GM10248 (cell line): ENCODE data around the gene SNTB2.

ENCODE experiments used
- CTCF ChIA-PET: fragments of 300-600 bp; sonication (Branson Sonifier 250); formaldehyde crosslinking; extraction: SDS; loops from one replicate; lab custom pipeline; 2021; ENCODE audit warnings: antibody characterized with exemption; lab: Yijun Ruan, JAX
- POLR2A ChIA-PET: fragments of 350-650 bp; sonication (Branson Sonifier 250); formaldehyde crosslinking; extraction: SDS; loops from one replicate; lab custom pipeline; 2020; ENCODE audit warnings: antibody characterized with exemption; lab: Yijun Ruan, JAX
- DNase-seq: peaks from one replicate; pipeline ENCODE4 v3.0.0; 2012; ENCODE audit errors: extremely low spot score
- TF ChIP-seq, protein P1 (sequence below): IDR thresholded peaks from 2 replicates; pipeline ENCODE4 v1.5.1; 2012; ENCODE audit warnings: mild to moderate bottlenecking, low read depth; ENCODE audit errors: extremely low read depth, missing control alignments, control extremely low read depth

Gene SNTB2

GRCh38 chr16:69348222-69348621 lies 161.3 kb downstream of the SNTB2 start:
- TF ChIP-seq, protein P1, sequence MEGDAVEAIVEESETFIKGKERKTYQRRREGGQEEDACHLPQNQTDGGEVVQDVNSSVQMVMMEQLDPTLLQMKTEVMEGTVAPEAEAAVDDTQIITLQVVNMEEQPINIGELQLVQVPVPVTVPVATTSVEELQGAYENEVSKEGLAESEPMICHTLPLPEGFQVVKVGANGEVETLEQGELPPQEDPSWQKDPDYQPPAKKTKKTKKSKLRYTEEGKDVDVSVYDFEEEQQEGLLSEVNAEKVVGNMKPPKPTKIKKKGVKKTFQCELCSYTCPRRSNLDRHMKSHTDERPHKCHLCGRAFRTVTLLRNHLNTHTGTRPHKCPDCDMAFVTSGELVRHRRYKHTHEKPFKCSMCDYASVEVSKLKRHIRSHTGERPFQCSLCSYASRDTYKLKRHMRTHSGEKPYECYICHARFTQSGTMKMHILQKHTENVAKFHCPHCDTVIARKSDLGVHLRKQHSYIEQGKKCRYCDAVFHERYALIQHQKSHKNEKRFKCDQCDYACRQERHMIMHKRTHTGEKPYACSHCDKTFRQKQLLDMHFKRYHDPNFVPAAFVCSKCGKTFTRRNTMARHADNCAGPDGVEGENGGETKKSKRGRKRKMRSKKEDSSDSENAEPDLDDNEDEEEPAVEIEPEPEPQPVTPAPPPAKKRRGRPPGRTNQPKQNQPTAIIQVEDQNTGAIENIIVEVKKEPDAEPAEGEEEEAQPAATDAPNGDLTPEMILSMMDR = no peak
- ChIA-PET CTCF (no interaction called here), POLR2A (no interaction called here)
- DNase-seq = no peak

DNA sequence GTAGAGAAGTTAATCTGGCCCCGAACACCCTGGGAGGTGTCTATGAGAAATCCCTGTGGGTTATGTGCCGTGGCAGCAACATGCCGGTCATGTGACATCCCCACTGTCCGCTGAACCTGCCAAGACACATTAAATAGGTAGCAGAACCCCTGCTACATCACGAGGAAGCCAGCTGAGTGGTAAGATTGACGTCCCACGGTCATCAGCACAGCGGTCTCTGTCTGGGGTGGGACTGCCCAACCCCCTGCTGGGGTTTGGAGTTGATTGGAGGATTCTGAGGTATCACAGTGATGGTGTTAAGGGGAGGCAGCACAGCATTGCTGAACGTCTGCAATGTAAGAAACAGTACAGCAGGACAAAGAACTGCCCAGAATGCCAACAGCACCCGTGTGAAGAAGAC lies 162.6 kb downstream of the SNTB2 start:
- TF ChIP-seq, protein P1 = no peak
- ChIA-PET POLR2A (no interaction called here), CTCF (interaction anchor here (1.2 kb wide), 1 partner anchor 11 kb away, joined by 4 read pairs; no protein-coding TSS in a partner anchor)
- no peak for DNase-seq

DNA sequence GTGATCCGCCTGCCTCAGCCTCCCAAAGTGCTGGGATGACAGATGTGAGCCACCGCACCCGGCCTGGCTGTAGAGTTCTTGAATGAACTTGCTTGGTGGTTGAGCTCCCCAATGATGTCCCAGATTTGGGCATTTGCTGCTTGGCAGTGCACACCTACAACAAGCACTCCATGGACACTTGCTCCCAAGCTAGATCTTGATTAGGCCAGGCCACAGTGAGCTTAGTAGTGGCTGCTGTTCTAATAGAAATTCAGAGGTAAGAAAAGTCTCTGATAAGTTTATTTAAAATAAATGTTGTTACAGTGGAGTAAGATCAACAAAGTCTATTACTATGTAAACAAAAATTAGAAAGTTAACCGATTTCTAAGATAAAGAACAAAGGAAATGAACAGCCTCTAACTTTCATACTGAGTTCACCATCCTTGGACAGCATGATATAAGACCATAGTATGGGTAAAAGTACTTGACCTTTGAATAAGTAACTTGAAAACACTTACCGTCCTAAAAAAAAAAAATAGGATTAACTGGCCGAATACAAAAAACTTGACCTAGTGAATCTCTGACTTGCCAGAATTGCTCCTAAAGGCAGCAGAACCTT lies 163.7 kb downstream of the SNTB2 start:
- ChIA-PET POLR2A (no interaction called here), CTCF (interaction anchor here (1.2 to 1.3 kb wide), 4 partner anchors 9 to 28 kb away, joined by 3 to 5 read pairs (median 4); no protein-coding TSS in a partner anchor)
- DNase-seq = no peak
- TF ChIP-seq, protein P1 = no peak

- TF ChIP-seq, protein P1 = no peak
- CTCF ChIA-PET = interaction anchor here (1.2 to 1.4 kb wide), 4 partner anchors 10 to 202 kb away, joined by 3 to 5 read pairs (median 3); no protein-coding TSS in a partner anchor
- POLR2A ChIA-PET = interaction anchor here (0.7 kb wide), 1 partner anchor 313 kb away, joined by 7 read pairs; no protein-coding TSS in a partner anchor
Observed at GRCh38 chr16:69351309-69352027, 164.5 kb downstream of the SNTB2 start, which contains the start of gene TMED6. TSS of gene TMED6 (minus strand) at chr16:69351786. CDS start at chr16:69351753, 33 bp downstream.

More at GRCh38 chr16:69351309-69352027, 164.5 kb downstream of the SNTB2 start, which contains the start of gene TMED6:
- no peak for DNase-seq
